ENCODE results near the gene FGD6. TPM values are rescaled to one million over a fixed set of nuclear protein-coding genes. Genes with fewer than 3 reads are reported as not detected.
"Not testable (repeated sequence)": the region's sequence is repeated elsewhere in the genome, so short reads cannot be mapped to it uniquely, and the experiment has no call there.

The FGD6 gene
- total and polyA plus RNA-seq, 2 donors (not counting 1 experiment from before 2014, with no cell fraction given): 1.2 to 8.4 TPM

DNA sequence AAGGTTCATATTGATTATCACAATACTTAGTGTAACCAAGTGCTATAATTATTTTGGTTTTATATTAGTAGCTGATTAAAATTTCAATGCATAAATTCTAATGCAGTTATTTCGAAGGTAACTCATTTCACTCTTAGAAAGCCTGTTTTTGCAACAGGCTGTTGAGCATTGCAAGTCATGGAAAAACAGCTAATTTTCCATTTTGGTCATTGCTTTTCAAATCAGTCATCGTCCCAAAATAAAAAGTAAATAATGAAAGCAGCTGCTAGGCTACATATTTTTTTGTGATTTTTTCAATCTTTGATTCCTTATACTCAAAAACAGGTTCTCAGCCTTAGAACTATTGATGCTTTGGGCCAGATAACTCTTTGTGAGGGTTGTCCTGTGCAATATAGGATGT is 23.3 kb upstream of the FGD6 start:
- DNase-seq (no peak), ATAC-seq (ENCODE audit: low read depth) (no peak)
- intact Hi-C loops (cut with micrococcal nuclease): no loop called here
- H3K4me1 ChIP-seq (ENCODE audit: control insufficient read depth in 2 of 2, insufficient read depth in 2 of 2, low read length in 2 of 2): no peaks in the 10 kb centered on the region
- H3K36me3 ChIP-seq (replicated peaks in 1 of 2; ENCODE audit: control extremely low read depth in 1 of 2, control insufficient read depth in 1 of 2, extremely low read depth in 1 of 2, insufficient read depth in 2 of 2, low read length in 1 of 2): peaks cover 0 to 7% of the 10 kb centered on the region in 2 experiments
- no CpG with 5 or more reads among the region's 2 CpGs for WGBS (ENCODE audit: insufficient coverage)
- H3K9ac ChIP-seq (ENCODE audit: low read length): no peak overlapping the region
- H2AFZ ChIP-seq (ENCODE audit: insufficient read depth, low read depth, low read length, poor library complexity, severe bottlenecking): no peak overlapping the region
- H3K4me2 ChIP-seq (replicated peaks; ENCODE audit: low read depth, low read length, poor library complexity, severe bottlenecking): no peak overlapping the region
- peaks cover 28% of the 10 kb centered on the region for H4K20me1 ChIP-seq (ENCODE audit: control insufficient read depth, insufficient read depth, low read length, poor library complexity, severe bottlenecking)
- H3K4me3 Mint-ChIP-seq: no peak overlapping the region
- H3K4me1 Mint-ChIP-seq: peaks cover 18% of the 10 kb centered on the region
- H3K4me3 ChIP-seq (ENCODE audit: control extremely low read depth in 1 of 5, extremely low read depth in 1 of 5, insufficient read depth in 1 of 5, low read depth in 2 of 5, low read length in 4 of 5): no peak overlapping the region
- H3K79me2 ChIP-seq (ENCODE audit: control insufficient read depth, insufficient read depth, low read length): peaks cover 55% of the 10 kb centered on the region
- H3K9me3 Mint-ChIP-seq (ENCODE audit: insufficient read depth): no peaks in the 10 kb centered on the region
- TF ChIP-seq CTCF (IDR thresholded peaks at IDR 0.05) (no peak), EZH2 (IDR thresholded peaks at IDR 0.05; ENCODE audit: borderline replicate concordance, insufficient read depth, low read depth, low read length, poor library complexity, severe bottlenecking) (no peak)
- ChIA-PET POLR2A (no interaction called here), CTCF (no interaction called here)
- H3K27ac Mint-ChIP-seq: no peak overlapping the region
- no peaks in the 10 kb centered on the region for H3K27me3 ChIP-seq (replicated peaks in 1 of 4; ENCODE audit: control extremely low read depth in 1 of 4, control insufficient read depth in 3 of 4, insufficient read depth in 4 of 4, low read length in 3 of 4)
- no peak overlapping the region for H3K27ac ChIP-seq (ENCODE audit: low read length in 2 of 2)
- H3K9me3 ChIP-seq (ENCODE audit: control extremely low read depth in 1 of 3, control insufficient read depth in 2 of 3, insufficient read depth in 1 of 3, low read length in 2 of 3): peaks cover 0 to 1% (median 0%) of the 10 kb centered on the region in 3 donors
- H3K27me3 Mint-ChIP-seq: no peaks in the 10 kb centered on the region

DNA sequence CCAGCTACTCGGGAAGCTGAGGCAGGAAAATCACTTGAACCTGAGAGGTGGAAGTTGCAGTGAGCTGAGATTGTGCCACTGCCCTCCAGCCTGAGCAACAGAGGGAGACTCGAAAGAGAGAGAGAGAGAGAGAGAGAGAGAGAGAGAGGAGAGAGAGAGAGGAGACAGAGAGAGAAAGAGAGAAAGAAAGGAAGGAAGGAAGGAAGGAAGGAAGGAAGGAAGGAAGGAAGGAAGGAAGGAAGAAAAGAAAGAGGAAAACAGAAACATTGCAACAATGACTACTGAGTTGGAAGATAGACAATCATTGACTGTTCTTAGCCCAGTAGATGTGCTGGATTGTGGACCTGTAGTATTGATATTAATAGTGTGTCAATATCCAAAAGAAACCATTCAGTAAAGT is 22.6 kb upstream of the FGD6 start:
- DNase-seq; H3K27ac ChIP-seq (ENCODE audit: low read length in 2 of 2); H3K9ac ChIP-seq (ENCODE audit: low read length); POLR2A ChIA-PET; H3K4me3 Mint-ChIP-seq; H3K4me3 ChIP-seq (ENCODE audit: control extremely low read depth in 1 of 5, extremely low read depth in 1 of 5, insufficient read depth in 1 of 5, low read depth in 2 of 5, low read length in 4 of 5); H3K9me3 ChIP-seq (ENCODE audit: control extremely low read depth in 1 of 3, control insufficient read depth in 2 of 3, insufficient read depth in 1 of 3, low read length in 2 of 3); H3K4me2 ChIP-seq (replicated peaks; ENCODE audit: low read depth, low read length, poor library complexity, severe bottlenecking); H3K9me3 Mint-ChIP-seq (ENCODE audit: insufficient read depth); H3K4me1 ChIP-seq (ENCODE audit: control insufficient read depth in 2 of 2, insufficient read depth in 2 of 2, low read length in 2 of 2); H3K27me3 Mint-ChIP-seq; H3K27ac Mint-ChIP-seq; H3K36me3 ChIP-seq (replicated peaks in 1 of 2; ENCODE audit: control extremely low read depth in 1 of 2, control insufficient read depth in 1 of 2, extremely low read depth in 1 of 2, insufficient read depth in 2 of 2, low read length in 1 of 2); ATAC-seq (ENCODE audit: low read depth); H2AFZ ChIP-seq (ENCODE audit: insufficient read depth, low read depth, low read length, poor library complexity, severe bottlenecking); H3K27me3 ChIP-seq (replicated peaks in 1 of 4; ENCODE audit: control extremely low read depth in 1 of 4, control insufficient read depth in 3 of 4, insufficient read depth in 4 of 4, low read length in 3 of 4); CTCF ChIA-PET; intact Hi-C loops (cut with micrococcal nuclease): not testable (repeated sequence)
- H3K4me1 Mint-ChIP-seq: peaks cover 18% of the 10 kb centered on the region
- peaks cover 55% of the 10 kb centered on the region for H3K79me2 ChIP-seq (ENCODE audit: control insufficient read depth, insufficient read depth, low read length)
- WGBS (ENCODE audit: insufficient coverage): 100% methylated on average over 1 of the region's 2 CpGs
- peaks cover 28% of the 10 kb centered on the region for H4K20me1 ChIP-seq (ENCODE audit: control insufficient read depth, insufficient read depth, low read length, poor library complexity, severe bottlenecking)
